Esophagus muscularis mucosa (tissue), 4 donors: ENCODE results near the gene ATXN1L. TPM values are rescaled to one million over a fixed set of nuclear protein-coding genes. Genes with fewer than 3 reads are reported as not detected.
"Not testable (repeated sequence)": the region's sequence is repeated elsewhere in the genome, so short reads cannot be mapped to it uniquely, and the experiment has no call there.

Source experiments
- DNase-seq: peaks from one replicate; pipeline ENCODE4 v3.0.0-alpha.2; 2017; ENCODE audit errors: extremely low spot score
- H3K27ac ChIP-seq, 4 donors: fragments of 200-600 bp; sonication (generic); replicated peaks in 1 of 4; 1 replicate in 3 of 4; 2 replicates in 1 of 4; pipeline ENCODE4 v1.5.1; 2016 to 2019; ENCODE audit warnings: mild to moderate bottlenecking in 1 of 4
- H3K27me3 ChIP-seq, 4 donors: fragments of 200-600 bp; sonication (generic); one replicate each; pipeline versions ENCODE4 v1.5.1 to v1.6.0; 2016 to 2019
- H3K36me3 ChIP-seq, 4 donors: fragments of 200-600 bp; sonication (generic); one replicate each; pipeline ENCODE4 v1.5.1; 2016 to 2019
- H3K4me1 ChIP-seq, 4 donors: fragments of 200-600 bp; sonication (generic); one replicate each; pipeline ENCODE4 v1.5.1; 2016 to 2019
- H3K4me3 ChIP-seq, 4 donors: fragments of 200-600 bp; sonication (generic); 1 replicate in 2 of 4; 2 replicates in 2 of 4; pipeline ENCODE4 v1.5.1; 2016 to 2019; ENCODE audit warnings: mild to moderate bottlenecking in 4 of 4, moderate library complexity in 1 of 4
- H3K9me3 ChIP-seq, 4 donors: fragments of 200-600 bp; sonication (generic); 1 replicate in 3 of 4; 2 replicates in 1 of 4; pipeline ENCODE4 v1.5.1; 2016 to 2019
- CTCF ChIP-seq, 3 experiments: fragments of 200-600 bp in 2 of 3; fragments of 450-650 bp in 1 of 3; sonication (generic) in 2 of 3; IDR thresholded peaks; one replicate each; pipeline ENCODE4 v1.5.1; 2017 to 2019; ENCODE audit warnings: antibody characterized with exemption in 3 of 3, mild to moderate bottlenecking in 2 of 3, moderate library complexity in 1 of 3
- EP300 ChIP-seq: sonication (generic); formaldehyde crosslinking; IDR thresholded peaks from one replicate; pipeline ENCODE4 v1.6.1; 2017; ENCODE audit warnings: antibody characterized with exemption
- POLR2A ChIP-seq: fragments of 450-650 bp; IDR thresholded peaks from one replicate; pipeline ENCODE4 v1.6.1; 2017; ENCODE audit warnings: antibody characterized with exemption, moderate library complexity, mild to moderate bottlenecking, low read depth
- POLR2AphosphoS5 ChIP-seq, 2 donors: sonication (generic); formaldehyde crosslinking; IDR thresholded peaks; one replicate each; pipeline ENCODE4 v1.6.1; 2017; ENCODE audit warnings: antibody characterized with exemption in 2 of 2
- WGBS: methylation state at CpG from one replicate; pipeline ENCODE4 v1.1.5; 2018; 5-methylcytosine and 5-hydroxymethylcytosine counted together
- intact Hi-C: fragments of 100-400 bp; cut with DNase I; formaldehyde crosslinking; loops from one replicate; pipeline ENCODE4 v1.15.1; 2023
- total RNA-seq, 4 donors: library from RNA; depleted of rRNA; stranded (reverse); fragments of >200 nt; gene quantifications; one replicate each; pipeline versions ENCODE4 v1.1.0 to v1.2.1, GENCODE V29; 2016

ATXN1L gene
- total RNA-seq, 4 donors from 2014 or later, result 32.8 to 54.6 (median 42.9) TPM

DNA sequence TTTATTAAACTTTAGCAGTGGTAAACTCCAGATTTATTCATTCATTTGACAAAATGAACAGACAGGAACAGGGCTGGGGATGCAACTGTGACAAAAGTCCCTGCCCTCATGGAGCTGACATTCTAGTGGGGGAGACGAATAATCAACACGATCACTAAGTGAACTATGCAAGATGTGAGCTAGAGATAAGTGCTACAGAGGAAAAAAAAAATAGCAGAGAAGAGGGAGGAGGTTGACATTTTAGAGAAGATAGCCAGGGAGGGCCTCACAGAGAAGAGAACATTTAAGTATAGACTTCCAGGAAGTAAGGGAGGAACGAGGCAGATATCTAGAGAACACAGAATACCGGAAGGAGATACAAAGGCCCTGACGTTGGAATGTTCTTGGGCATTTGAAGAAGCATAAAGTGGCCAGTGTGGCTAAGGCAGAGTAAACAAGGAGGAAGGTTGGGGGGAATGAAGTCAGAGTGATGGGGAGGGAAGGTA is 19.2 kb upstream of the ATXN1L start:
- intact Hi-C loops, result no loop called here
- peaks cover 0 to 13% (median 4%) of the 10 kb centered on the region in 4 donors for H3K36me3 ChIP-seq
- H3K4me3 ChIP-seq, result no peak overlapping the region
- no peak for DNase-seq
- H3K4me1 ChIP-seq, result no peaks in the 10 kb centered on the region
- TF ChIP-seq CTCF (IDR thresholded peaks at IDR 0.05) (no peak), POLR2AphosphoS5 (IDR thresholded peaks at IDR 0.05) (no peak), EP300 (no peak), POLR2A (no peak)
- no peaks in the 10 kb centered on the region for H3K9me3 ChIP-seq
- no peaks in the 10 kb centered on the region for H3K27me3 ChIP-seq
- H3K27ac ChIP-seq, result no peak overlapping the region
- WGBS, result 85% methylated on average over 5 of the region's 5 CpGs

DNA sequence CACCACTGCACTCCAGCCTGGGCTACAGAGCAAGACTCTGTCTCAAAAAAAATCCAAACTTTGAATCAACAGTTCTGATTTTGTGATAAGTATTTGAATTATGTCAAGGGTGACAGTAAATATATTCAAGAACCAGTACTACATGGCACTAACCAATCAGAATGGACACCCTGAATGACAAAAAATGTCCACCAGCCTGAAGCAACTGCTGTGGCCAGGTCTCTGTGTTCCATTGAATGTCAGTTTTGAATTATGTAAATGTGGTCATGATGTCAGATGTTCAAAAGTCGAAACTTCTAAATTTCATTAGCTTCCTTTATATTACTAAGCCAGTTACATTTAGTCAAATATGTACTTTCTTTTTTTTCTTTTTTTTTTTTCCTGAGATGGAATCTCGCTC is 15.4 kb upstream of the ATXN1L start:
- no peak for DNase-seq
- Histone ChIP-seq H3K9me3 (no peaks in the 10 kb centered on the region), H3K4me1 (no peaks in the 10 kb centered on the region), H3K27ac (no peak overlapping the region), H3K27me3 (no peaks in the 10 kb centered on the region), H3K36me3 (peaks cover 0 to 5% (median 0%) of the 10 kb centered on the region in 4 donors), H3K4me3 (no peak overlapping the region)
- intact Hi-C loops, result no loop called here
- TF ChIP-seq POLR2AphosphoS5 (IDR thresholded peaks at IDR 0.05) (no peak), EP300 (no peak), CTCF (IDR thresholded peaks at IDR 0.05) (no peak), POLR2A (no peak)
- WGBS, result 86% methylated on average over 2 of the region's 2 CpGs

GRCh38 chr16:71831698-71832097 is 14.1 kb upstream of the ATXN1L start:
- H3K27ac ChIP-seq, H3K36me3 ChIP-seq, DNase-seq, H3K4me1 ChIP-seq, intact Hi-C loops, H3K27me3 ChIP-seq, H3K9me3 ChIP-seq, H3K4me3 ChIP-seq: not testable (repeated sequence)
- WGBS, result 87% methylated on average over 3 of the region's 3 CpGs

GRCh38 chr16:71832112-71832511 is 13.7 kb upstream of the ATXN1L start:
- H3K27ac ChIP-seq, H3K9me3 ChIP-seq, intact Hi-C loops, DNase-seq, H3K36me3 ChIP-seq, H3K4me1 ChIP-seq, H3K4me3 ChIP-seq, H3K27me3 ChIP-seq: not testable (repeated sequence)
- WGBS, result 92% methylated on average over 2 of the region's 2 CpGs

DNA sequence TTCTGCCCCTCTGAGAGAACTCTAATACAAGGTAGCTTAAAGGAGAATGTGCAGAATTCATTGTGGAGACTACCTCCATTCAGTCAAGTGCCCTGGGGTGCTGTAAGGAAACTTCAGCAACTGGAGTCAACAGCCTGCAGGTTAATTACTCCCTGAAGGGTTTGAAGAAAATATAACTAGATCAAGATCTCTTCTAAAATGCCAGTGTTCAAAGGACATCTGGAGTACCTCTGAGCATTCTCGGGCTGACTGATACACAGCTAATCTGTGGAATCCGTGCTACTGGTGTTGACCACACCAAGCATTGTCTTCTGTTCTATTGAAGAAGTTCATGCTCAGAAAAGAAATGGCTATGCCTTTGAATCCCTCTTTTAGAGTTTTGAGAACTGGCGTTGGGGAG is 11.5 kb upstream of the ATXN1L start:
- Histone ChIP-seq H3K36me3 (no peaks in the 10 kb centered on the region), H3K4me1 (no peaks in the 10 kb centered on the region), H3K9me3 (no peaks in the 10 kb centered on the region), H3K27ac (no peak overlapping the region), H3K27me3 (no peaks in the 10 kb centered on the region), H3K4me3 (no peak overlapping the region)
- TF ChIP-seq POLR2A (no peak), EP300 (no peak), POLR2AphosphoS5 (IDR thresholded peaks at IDR 0.05) (no peak), CTCF (IDR thresholded peaks at IDR 0.05) (no peak)
- no peak for DNase-seq
- intact Hi-C loops, result no loop called here
- 92% methylated on average over 3 of the region's 3 CpGs for WGBS

- no peaks in the 10 kb centered on the region for H3K36me3 ChIP-seq
- no peak for DNase-seq
- H3K4me3 ChIP-seq, result no peak overlapping the region
- TF ChIP-seq POLR2AphosphoS5 (IDR thresholded peaks at IDR 0.05), result no peak
- no peak for TF ChIP-seq POLR2A
- no peak for TF ChIP-seq CTCF (IDR thresholded peaks at IDR 0.05)
- TF ChIP-seq EP300, result no peak
- intact Hi-C loops, result no loop called here
- WGBS, result 88% methylated on average over 3 of the region's 3 CpGs
- H3K27me3 ChIP-seq, result no peaks in the 10 kb centered on the region
- no peaks in the 10 kb centered on the region for H3K9me3 ChIP-seq
- H3K27ac ChIP-seq, result no peak overlapping the region
- H3K4me1 ChIP-seq, result no peaks in the 10 kb centered on the region
These were observed 8.6 kb upstream of the ATXN1L start for GRCh38 chr16:71837150-71837549.
